GM12864 (cell line): ENCODE measurements around the gene ESYT1.

Source experiments
- DNase-seq: peaks from one replicate; pipeline ENCODE4 v3.0.0-alpha.2; 2011; ENCODE audit warnings: low read depth
- H3K4me3 ChIP-seq: 2 replicates; pipeline ENCODE4 v1.5.1; 2011; ENCODE audit warnings: mild to moderate bottlenecking, low read depth, low read length, control low read depth
- TF ChIP-seq, protein P1 (sequence below): IDR thresholded peaks from 2 replicates; pipeline ENCODE4 v1.5.1; 2011; ENCODE audit warnings: low read depth, mild to moderate bottlenecking, moderate library complexity, low read length, control low read depth, inconsistent platforms; ENCODE audit errors: missing control alignments

The ESYT1 gene

DNA sequence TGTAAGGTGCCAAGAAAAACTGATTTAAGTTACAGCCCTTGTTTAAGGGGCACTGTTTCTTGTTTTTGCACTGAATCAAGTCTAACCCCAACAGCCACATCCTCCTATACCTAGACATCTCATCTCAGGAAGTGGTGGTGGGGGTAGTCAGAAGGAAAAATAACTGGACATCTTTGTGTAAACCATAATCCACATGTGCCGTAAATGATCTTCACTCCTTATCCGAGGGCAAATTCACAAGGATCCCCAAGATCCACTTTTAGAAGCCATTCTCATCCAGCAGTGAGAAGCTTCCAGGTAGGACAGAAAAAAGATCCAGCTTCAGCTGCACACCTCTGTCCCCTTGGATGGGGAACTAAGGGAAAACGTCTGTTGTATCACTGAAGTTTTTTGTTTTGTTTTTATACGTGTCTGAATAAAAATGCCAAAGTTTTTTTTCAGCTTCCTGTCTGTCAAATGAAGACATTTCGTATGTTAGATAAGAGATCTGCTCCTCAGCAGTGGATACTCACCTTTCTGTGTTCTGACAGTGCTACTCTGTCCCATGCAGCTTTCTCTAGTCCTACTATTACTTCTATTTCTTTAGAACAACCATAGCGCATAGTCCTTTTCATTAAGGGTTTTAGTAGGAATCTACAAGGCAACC, 24.9 kb upstream of the ESYT1 start:
- TF ChIP-seq, protein P1, sequence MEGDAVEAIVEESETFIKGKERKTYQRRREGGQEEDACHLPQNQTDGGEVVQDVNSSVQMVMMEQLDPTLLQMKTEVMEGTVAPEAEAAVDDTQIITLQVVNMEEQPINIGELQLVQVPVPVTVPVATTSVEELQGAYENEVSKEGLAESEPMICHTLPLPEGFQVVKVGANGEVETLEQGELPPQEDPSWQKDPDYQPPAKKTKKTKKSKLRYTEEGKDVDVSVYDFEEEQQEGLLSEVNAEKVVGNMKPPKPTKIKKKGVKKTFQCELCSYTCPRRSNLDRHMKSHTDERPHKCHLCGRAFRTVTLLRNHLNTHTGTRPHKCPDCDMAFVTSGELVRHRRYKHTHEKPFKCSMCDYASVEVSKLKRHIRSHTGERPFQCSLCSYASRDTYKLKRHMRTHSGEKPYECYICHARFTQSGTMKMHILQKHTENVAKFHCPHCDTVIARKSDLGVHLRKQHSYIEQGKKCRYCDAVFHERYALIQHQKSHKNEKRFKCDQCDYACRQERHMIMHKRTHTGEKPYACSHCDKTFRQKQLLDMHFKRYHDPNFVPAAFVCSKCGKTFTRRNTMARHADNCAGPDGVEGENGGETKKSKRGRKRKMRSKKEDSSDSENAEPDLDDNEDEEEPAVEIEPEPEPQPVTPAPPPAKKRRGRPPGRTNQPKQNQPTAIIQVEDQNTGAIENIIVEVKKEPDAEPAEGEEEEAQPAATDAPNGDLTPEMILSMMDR, result no peak
- H3K4me3 ChIP-seq, result peak overlapping the region; percentile 99; the same call in 1 of the 2 replicates
- DNase-seq, result no peak

DNA sequence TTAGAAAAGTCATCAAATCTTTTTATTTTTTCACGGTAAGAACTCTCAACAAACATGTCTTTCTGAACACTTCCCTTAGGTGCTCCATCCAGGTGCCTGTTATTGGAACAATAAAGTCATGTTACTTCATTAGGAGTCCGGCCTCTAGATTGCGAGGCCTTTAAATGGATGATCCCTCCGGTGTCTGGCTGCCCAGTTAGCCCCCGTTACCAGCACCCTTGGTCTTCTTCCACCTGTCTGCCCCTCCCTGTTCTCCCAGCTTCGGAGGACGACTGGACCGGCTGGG, 24.3 kb upstream of the ESYT1 start:
- TF ChIP-seq, protein P1, result no peak
- H3K4me3 ChIP-seq, result peak overlapping the region; percentile 99
- no peak for DNase-seq

DNA sequence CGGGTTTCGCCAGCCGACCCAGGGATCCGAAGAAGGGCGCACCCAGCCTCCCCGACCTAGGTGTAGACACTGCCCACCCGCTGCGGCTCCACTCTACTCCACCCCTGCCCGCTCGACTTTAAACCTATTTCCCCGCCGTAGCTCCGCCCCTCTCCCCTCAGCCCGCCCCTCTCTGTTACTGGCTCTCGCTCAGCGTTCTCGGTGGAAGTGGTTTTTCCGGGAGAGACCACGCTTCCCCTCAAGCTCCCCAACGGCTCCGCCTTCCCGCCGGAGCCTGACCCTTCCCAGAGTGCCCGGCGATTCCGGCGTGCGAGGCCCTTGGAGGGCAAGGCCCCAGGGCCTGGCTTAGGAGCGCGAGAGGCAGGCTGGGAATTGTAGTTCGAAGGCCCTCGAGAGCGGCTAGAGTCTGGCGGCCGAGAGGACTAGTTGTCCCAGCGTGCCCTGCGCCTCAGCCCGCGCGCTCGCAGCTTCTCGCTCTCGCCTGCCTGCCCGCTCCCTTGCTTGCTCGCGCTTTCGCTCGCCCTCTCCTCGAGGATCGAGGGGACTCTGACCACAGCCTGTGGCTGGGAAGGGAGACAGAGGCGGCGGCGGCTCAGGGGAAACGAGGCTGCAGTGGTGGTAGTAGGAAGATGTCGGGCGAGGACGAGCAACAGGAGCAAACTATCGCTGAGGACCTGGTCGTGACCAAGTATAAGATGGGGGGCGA, 23.8 kb upstream of the ESYT1 start, which contains the start of gene PA2G4:
Gene PA2G4 (plus strand): TSS at position 451 of the 706 bp plus-strand sequence. CDS start 179 bp downstream, at position 630.
- TF ChIP-seq, protein P1, result no peak
- peak; percentile 97 for DNase-seq
- peak within 1 kb of the TSS; percentile 99 for H3K4me3 ChIP-seq

DNA sequence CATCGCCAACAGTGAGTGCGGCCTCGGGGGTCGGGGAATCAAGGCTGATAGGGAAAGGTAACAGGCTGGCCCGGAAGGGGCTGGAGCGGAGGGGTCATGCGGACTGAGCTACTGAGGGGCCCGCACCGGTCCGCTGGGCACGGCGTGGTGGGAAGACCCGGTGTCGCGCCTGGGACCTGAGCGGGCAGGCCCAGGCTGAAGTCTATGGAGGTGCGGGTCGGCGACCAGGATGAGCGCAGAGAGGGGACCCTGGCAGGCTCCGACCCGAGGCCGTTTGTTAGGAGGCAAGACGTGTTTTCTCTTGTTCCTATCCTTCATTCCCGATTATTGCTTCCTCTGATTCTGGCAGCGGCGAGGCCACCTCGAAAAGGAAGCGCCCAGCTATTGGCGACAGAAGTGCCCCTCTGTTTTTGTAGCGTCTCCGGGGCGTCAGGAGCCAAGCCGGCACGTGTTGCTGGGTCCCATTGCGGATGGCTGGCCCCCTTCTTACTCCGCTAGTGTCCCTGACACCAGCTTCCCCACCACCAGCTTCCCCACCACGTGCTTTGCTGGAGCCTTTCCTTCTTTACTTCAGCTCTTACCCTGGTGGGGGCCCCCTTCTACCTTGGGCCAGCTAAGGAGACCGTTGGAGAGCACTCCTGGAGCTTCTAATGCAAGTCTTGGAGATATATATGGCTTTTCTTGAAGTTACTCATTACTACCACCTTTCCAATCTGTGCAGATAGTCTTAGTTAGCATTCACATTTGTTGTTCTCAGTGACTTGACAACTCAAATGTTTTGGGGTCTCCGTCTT, 23.1 kb upstream of the ESYT1 start:
- DNase-seq, result no peak
- TF ChIP-seq, protein P1, result no peak
- H3K4me3 ChIP-seq, result peak overlapping the region; percentile 99

DNA sequence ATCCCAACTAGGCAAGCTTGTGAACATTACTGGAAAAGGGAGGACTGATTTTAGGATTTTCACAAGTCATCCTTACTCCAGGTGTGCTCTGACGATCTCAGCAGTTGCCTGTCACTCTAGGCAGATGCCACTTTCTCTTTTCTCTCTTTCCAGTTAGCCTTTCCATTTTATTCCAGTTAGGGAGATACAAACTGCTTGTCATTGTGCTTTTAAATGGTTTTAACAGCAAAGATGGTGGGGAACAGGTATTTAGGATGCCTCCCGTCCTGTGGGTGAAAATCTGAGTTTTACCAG, 22.5 kb upstream of the ESYT1 start:
- peak overlapping the region; percentile 99 for H3K4me3 ChIP-seq
- TF ChIP-seq, protein P1, result no peak
- no peak for DNase-seq

DNA sequence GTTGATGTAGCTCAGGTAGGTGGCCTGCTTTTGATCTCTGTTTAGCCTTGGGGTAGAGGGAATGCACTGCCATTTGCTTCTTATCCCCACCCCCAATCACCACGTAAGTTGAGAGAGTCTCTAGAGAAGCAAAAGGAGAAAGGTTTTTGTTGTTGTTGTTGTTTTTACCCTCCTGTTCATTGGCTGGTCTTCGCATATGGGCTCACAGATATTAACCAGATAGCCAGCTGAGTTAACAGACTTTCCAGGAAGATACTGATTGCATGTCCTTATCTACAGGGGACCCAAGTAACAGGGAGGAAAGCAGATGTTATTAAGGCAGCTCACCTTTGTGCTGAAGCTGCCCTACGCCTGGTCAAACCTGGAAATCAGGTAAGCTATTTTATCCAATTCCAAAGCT, 20.8 kb upstream of the ESYT1 start:
- TF ChIP-seq, protein P1, result no peak
- no peak overlapping the region for H3K4me3 ChIP-seq
- DNase-seq, result no peak
